Pancreas (tissue), 10 donors: ENCODE measurements around the gene PITX1. TPM values are rescaled to one million over a fixed set of nuclear protein-coding genes. Genes with fewer than 3 reads are reported as not detected.
"Not testable (repeated sequence)": the region's sequence is repeated elsewhere in the genome, so short reads cannot be mapped to it uniquely, and the experiment has no call there.

Source experiments
- ATAC-seq, 4 donors: fragments of 200-7000 bp; cut with Tn5 transposase; one replicate each; pipeline versions ENCODE4 v1.8.0 to v1.9.1; 2020; ENCODE audit warnings: mild to moderate bottlenecking in 4 of 4, moderate library complexity in 4 of 4
- DNase-seq, 6 donors: peaks; one replicate each; pipeline ENCODE4 v3.0.0-alpha.2; 2020
- FAIRE-seq: peaks from 2 replicates; lab custom pipeline; 2012; peaks lifted over from hg19 to GRCh38; lab: Jason Lieb, UNC
- H3K27ac ChIP-seq, 4 donors: fragments of 200-600 bp; sonication (generic); 1 replicate in 3 of 4; 2 replicates in 1 of 4; pipeline versions ENCODE4 v1.5.0 to v1.8.0; 2020
- H3K27me3 ChIP-seq, 4 donors: fragments of 200-600 bp; one replicate each; pipeline ENCODE4 v1.8.0; 2021
- H3K36me3 ChIP-seq, 3 donors: fragments of 200-600 bp; sonication (generic) in 1 of 3; one replicate each; pipeline versions ENCODE4 v1.5.0 to v1.8.0; 2020 to 2021
- H3K4me1 ChIP-seq, 3 donors: fragments of 200-600 bp; one replicate each; pipeline ENCODE4 v1.8.0; 2021
- H3K4me3 ChIP-seq, 4 donors: fragments of 200-600 bp; sonication (generic) in 2 of 4; one replicate each; pipeline versions ENCODE4 v1.5.0 to v1.8.0; 2020 to 2021
- H3K9me3 ChIP-seq, 4 donors: fragments of 200-600 bp; one replicate each; pipeline ENCODE4 v1.8.0; 2021
- CTCF ChIP-seq, 4 donors: fragments of 200-600 bp; sonication (generic) in 3 of 4; IDR thresholded peaks; one replicate each; pipeline versions ENCODE4 v1.5.0 to v1.8.0; 2021; ENCODE audit warnings: antibody characterized with exemption in 4 of 4
- WGBS, 2 donors: extraction: QIAGEN DNeasy Blood & Tissue Kit; methylation state at CpG; one replicate each; pipeline ENCODE4 v1.1.7; 2013; 5-methylcytosine and 5-hydroxymethylcytosine counted together
- intact Hi-C, 3 donors: fragments of 100-400 bp; cut with DNase I; formaldehyde crosslinking; loops; one replicate each; pipeline versions ENCODE4 v1.11.1 to v1.14.2; 2022
- polyA plus RNA-seq, 2 donors: library from polyadenylated mRNA; stranded (reverse); fragments of 200-250 nt; gene quantifications; one replicate each; pipeline ENCODE4 v1.2.3, GENCODE V29; 2013
- total RNA-seq, 6 donors: library from RNA; stranded (reverse); fragmentation: NEBNext Ultra II Directional in 4 of 6; extraction: Animal tissue kit (Norgen Biotek cat#: 25700) in 4 of 6; gene quantifications; one replicate each; pipeline versions ENCODE4 v1.2.1 to v1.2.4, GENCODE V29; 2021 to 2023
- donor health status: healthy with polysubstance abuse.
- donor health status: DM: no; HTN: no; CAD: no; lungs with moderate emphysema.
- donor health status: DM: no; HTN: no; CAD: no.
- donor health status: control.
- donor health status: control.
- donor health status: Bipolar disorder and iron deficiency.
- donor health status: DM: yes; HTN: yes; CAD: no.
- donor health status: DM: no; HTN: no; CAD: no.
- donor health status: DM: no; HTN: no; CAD: no.
- donor health status: DM: yes; HTN: yes; CAD: no.

The PITX1 gene
- total and polyA plus RNA-seq, 8 donors: 0.12 to 0.28 (median 0.17) TPM; not detected in 4

DNA sequence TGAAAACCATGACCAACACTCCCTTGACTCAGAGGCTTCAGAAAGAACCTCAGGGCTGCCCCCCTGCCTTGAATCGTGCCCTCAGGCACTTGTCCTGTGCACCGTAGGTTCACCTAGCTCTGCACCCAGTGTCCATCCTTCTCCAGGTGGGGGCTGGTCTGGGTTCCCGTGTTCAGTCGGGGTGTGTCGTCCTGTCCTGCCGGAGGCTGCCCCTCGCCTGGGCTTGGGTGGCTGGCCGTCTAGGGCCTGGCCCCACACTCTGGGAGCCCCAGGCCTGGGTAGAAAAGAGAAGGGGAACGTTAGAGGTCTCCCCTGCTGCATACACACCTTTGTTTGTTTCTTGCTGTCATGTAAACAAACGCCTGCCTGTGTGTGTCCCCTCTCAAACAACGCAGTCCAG, 37.0 kb downstream of the PITX1 start:
- intact Hi-C loops: no loop called here
- WGBS, 2 donors: 73 to 75% methylated on average over 11 of the region's 11 CpGs
- no peak for ATAC-seq

DNA sequence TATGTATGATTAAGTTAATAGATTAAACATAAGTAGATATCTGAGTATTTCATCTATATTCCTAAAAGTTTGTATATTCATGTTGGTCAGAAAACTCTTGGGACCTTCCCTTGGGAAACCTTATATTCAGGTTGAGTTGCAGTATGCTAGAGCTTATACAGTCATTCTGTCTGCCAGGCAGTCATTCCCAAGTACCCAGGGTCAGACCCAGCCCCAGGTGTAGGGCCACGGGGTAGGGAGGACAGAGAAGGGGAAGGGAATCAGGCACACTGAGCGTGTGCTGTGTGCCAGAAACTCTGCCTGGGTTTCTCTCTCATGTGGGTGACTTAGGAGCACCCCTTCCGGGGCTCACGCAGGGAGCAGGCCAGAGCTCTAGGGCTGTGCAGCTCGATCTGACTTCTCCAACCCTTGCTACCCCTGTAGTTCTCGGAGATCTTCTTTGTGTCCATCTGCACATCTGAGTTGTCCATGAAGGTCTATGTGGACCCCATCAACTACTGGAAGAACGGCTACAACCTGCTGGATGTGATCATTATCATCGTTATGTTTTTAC, 38.1 kb downstream of the PITX1 start:
- no peaks in the 10 kb centered on the region for H3K36me3 ChIP-seq
- no peak overlapping the region for H3K4me3 ChIP-seq
- FAIRE-seq (no peak), DNase-seq (no peak), ATAC-seq (no peak)
- 89 to 93% methylated on average over 8 of the region's 8 CpGs for WGBS, 2 donors
- H3K4me1 ChIP-seq: no peaks in the 10 kb centered on the region
- intact Hi-C loops: no loop called here
- no peaks in the 10 kb centered on the region for H3K27me3 ChIP-seq
- no peak overlapping the region for H3K27ac ChIP-seq
- H3K9me3 ChIP-seq: no peaks in the 10 kb centered on the region
- TF ChIP-seq CTCF (IDR thresholded peaks at IDR 0.05): no peak

More for the DNA sequence above, 37.0 kb downstream of the PITX1 start:
- FAIRE-seq (no peak), DNase-seq (no peak)
- Histone ChIP-seq H3K4me1 (no peaks in the 10 kb centered on the region), H3K27ac (no peak overlapping the region), H3K4me3 (no peak overlapping the region), H3K27me3 (no peaks in the 10 kb centered on the region), H3K9me3 (no peaks in the 10 kb centered on the region), H3K36me3 (no peaks in the 10 kb centered on the region)
- no peak for TF ChIP-seq CTCF (IDR thresholded peaks at IDR 0.05)

- WGBS, 2 donors: 65 to 85% methylated on average over 2 of the region's 2 CpGs
- FAIRE-seq: no peak
- H3K4me3 ChIP-seq: no peak overlapping the region
- TF ChIP-seq CTCF (IDR thresholded peaks at IDR 0.05): no peak
- H3K4me1 ChIP-seq: no peaks in the 10 kb centered on the region
- intact Hi-C loops: no loop called here
- ATAC-seq: no peak
- no peaks in the 10 kb centered on the region for H3K36me3 ChIP-seq
- no peaks in the 10 kb centered on the region for H3K27me3 ChIP-seq
- H3K27ac ChIP-seq: no peak overlapping the region
- DNase-seq: no peak
- H3K9me3 ChIP-seq: no peaks in the 10 kb centered on the region
Observed at GRCh38 chr5:134994560-134995156, 39.4 kb downstream of the PITX1 start.

DNA sequence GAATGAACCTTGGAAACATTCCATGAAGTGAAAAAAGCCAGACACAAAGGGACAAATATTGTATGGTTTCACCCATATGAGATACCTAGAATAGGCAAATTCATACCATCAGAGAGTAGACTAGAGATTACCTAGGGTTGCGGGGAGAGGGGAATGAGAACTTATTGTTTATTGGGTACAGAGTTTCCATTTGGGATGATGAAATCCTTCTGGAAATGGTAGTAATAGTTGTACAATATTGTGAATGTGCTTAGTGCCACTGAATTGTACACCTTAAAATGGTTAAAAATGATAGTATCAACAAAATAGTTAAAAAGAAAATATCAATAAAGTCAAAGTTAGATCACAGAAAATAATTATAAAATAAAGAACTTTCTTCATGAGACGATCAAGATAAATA, 40.9 kb downstream of the PITX1 start:
- Histone ChIP-seq H3K36me3 (no peaks in the 10 kb centered on the region), H3K27ac (no peak overlapping the region), H3K4me3 (no peak overlapping the region), H3K4me1 (no peaks in the 10 kb centered on the region), H3K9me3 (no peaks in the 10 kb centered on the region), H3K27me3 (no peaks in the 10 kb centered on the region)
- no peak for FAIRE-seq
- no peak for TF ChIP-seq CTCF (IDR thresholded peaks at IDR 0.05)
- no peak for DNase-seq
- 93 to 94% methylated on average over 2 of the region's 2 CpGs for WGBS, 2 donors
- intact Hi-C loops: no loop called here
- no peak for ATAC-seq

DNA sequence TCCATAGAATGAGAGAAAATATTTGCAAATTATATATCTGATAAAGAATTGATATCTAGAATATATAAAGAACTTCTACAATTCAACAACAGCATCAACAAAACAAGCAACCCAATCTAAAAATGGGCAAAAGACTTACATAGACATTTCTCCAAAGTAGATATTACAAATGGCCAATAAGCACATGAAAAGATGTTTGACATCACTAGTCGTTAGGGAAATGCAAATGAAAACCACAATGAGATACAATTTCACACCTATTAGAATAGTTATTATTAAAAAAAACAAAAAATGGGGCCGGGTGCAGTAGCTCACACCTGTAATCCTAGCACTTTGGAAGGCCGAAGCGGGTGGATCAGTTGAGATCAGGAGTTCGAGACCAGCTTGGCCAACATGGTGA, 41.9 kb downstream of the PITX1 start:
- intact Hi-C loops: no loop called here
- ATAC-seq (no peak), DNase-seq (no peak), FAIRE-seq (no peak)
- Histone ChIP-seq H3K9me3 (no peaks in the 10 kb centered on the region), H3K27ac (no peak overlapping the region), H3K4me3 (no peak overlapping the region), H3K36me3 (no peaks in the 10 kb centered on the region), H3K27me3 (no peaks in the 10 kb centered on the region), H3K4me1 (no peaks in the 10 kb centered on the region)
- no peak for TF ChIP-seq CTCF (IDR thresholded peaks at IDR 0.05)
- 91% methylated on average over 5 of the region's 5 CpGs for WGBS, 2 donors

- H3K4me3 ChIP-seq, intact Hi-C loops, H3K27ac ChIP-seq, ATAC-seq, H3K27me3 ChIP-seq, FAIRE-seq, H3K9me3 ChIP-seq, DNase-seq, H3K4me1 ChIP-seq, H3K36me3 ChIP-seq: not testable (repeated sequence)
- WGBS, 2 donors: 70 to 75% methylated on average over 5 of the region's 5 CpGs
Observed at GRCh38 chr5:134990183-134990582, 43.8 kb downstream of the PITX1 start.
